Dermis blood vessel endothelial cell (primary cell): Measurements from ENCODE around the gene HNF1B. TPM values are rescaled to one million over a fixed set of nuclear protein-coding genes. Genes with fewer than 3 reads are reported as not detected.

ENCODE experiments used
- DNase-seq: peaks from one replicate; pipeline ENCODE4 v3.0.0; 2010
- total RNA-seq: library from RNA; depleted of rRNA; stranded (reverse); fragments of >200 nt; gene quantifications from 2 replicates; pipeline ENCODE4 v1.2.3, GENCODE V29; 2014

Gene HNF1B
- total RNA-seq, 1 donor from 2014 or later, result 0.34 TPM

GRCh38 chr17:37664214-37664613 lies 80.6 kb downstream of the HNF1B start:
- DNase-seq, result no peak

DNA sequence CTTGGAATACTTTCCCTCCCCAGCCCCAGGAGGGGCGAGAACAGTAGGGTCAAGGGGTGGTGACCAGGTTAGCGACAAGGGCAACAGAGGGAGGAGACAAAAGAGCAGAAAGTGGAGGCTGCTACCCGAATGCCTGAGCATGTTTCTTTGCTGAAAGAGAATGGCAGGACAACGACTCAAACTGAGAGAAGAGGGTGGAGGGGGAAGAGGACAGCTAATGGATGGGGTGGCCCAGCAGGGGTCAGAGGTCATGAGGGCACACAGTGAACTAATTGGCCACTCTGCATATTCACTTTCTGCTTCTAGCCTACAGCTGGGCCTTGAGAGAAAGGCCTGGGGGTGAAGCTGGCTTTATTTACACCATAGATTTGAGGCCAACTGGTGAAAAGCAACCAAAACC lies 82.5 kb downstream of the HNF1B start:
- DNase-seq, result no peak

GRCh38 chr17:37661400-37662014 lies 83.4 kb downstream of the HNF1B start:
- DNase-seq, result peak; percentile 16

DNA sequence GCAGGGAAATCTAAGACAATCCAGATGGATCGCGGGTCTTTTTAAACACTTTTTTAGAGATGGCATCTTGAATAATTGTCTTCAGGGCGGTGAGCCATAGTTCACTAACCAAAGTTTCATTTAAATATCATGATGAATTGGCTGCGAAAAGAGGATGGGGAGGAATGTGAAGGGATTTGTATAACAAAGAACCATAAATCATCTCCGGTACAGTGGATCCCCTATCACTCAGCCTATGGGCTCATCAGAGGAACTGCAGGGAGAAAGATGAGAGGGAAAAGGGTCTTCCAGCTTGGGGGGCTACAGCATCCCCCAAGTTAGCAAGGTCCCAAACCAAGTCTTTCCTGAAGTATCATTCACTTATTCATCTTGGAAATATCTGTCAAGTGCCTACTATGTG lies 84.9 kb downstream of the HNF1B start:
- DNase-seq, result no peak

- no peak for DNase-seq
Measured at GRCh38 chr17:37657202-37657601, 87.7 kb downstream of the HNF1B start.

- no peak for DNase-seq
Measured at GRCh38 chr17:37651849-37652248, 93.0 kb downstream of the HNF1B start.

GRCh38 chr17:37650419-37651003 lies 94.3 kb downstream of the HNF1B start:
- DNase-seq, result peak; percentile 70

GRCh38 chr17:37648555-37648954 lies 96.3 kb downstream of the HNF1B start:
- DNase-seq, result peak; percentile 94

GRCh38 chr17:37647856-37648255 lies 97.0 kb downstream of the HNF1B start:
- DNase-seq, result peak; percentile 4

- peak; percentile 78 for DNase-seq
Measured at GRCh38 chr17:37643869-37644268, 101.0 kb downstream of the HNF1B start.

DNA sequence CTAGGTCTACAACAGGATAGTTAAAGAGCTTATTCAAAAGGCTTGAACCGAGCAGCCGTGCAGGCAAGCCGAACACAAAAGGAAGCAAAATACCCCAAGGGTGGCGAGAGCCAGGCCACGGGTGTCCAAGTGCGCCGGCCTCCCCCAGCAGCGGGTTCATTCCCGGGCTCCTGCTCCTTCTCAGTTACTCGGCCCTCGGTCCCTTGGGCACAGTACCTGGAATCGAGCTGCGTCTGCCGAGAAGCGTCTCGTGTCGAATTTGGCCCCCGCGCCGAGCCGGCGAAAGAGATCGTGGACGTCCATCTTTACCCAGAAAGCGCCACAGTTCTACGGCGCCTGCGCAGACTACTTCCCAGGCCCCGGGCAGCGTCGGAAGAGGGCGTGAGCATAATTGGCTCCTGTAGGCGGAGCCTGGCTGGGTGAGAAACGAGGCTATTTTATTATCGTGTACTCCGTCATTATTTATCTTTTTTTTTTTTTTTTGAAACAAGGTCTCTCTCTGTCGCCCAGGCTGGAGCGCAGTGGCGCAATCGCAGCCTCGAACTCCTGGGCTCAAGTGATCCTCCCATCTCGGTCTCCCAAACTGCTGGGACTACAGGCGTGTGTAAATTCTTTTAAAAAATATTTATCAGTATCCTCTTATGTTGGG lies 101.6 kb downstream of the HNF1B start, which contains the start of gene DDX52:
DDX52 (minus strand) TSS at position 329 of the 649 bp plus-strand sequence; CDS start at position 303, 26 bp downstream.
- peak; percentile 97 for DNase-seq

GRCh38 chr17:37642681-37643080 lies 102.2 kb downstream of the HNF1B start:
- DNase-seq, result peak; percentile 45

DNA sequence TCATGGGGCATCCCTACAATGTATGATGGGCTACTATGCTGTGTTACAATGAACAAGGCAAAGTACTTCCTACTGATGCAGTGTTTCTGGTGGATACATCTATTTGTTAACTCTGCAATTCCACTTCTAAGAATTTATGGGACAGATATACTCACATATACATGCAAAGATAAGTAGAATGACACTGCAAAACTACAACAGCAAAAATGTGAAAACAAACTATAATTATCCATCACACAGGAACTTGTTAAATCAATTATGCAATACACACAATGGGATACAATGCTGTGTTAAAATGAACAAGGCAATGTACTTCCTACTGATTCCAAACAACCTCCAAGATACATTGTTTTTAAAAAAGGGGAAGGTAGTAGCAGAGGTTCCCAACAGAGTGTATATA lies 104.8 kb downstream of the HNF1B start:
- peak; percentile 5 for DNase-seq

DNA sequence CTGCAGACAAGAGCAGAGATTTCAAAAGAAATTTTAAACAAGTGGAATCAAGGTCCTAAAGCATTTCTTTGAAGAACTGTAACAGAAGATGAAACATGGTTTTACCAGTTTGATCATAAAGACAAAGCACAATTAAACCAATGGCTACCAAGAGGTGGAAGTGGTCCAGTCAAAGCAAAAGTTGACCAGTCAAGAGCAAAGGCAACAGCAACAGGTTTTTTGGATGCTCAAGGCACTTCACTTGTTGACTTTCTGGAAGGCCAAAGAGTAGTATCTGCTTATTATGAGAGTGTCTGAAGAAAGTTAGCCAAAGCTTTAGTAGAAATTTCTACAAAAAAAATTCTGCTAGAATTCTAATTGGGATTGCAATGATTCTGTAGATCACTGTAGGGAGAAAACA lies 106.9 kb downstream of the HNF1B start:
- DNase-seq, result no peak

Other genes with a start within 250 kb of the HNF1B start
- 16.8 and 23.7 TPM in 2 replicates for gene SYNRG, start 135.6 kb downstream of the HNF1B start, total RNA-seq
- gene DDX52, start 101.6 kb downstream of the HNF1B start, total RNA-seq, result 40.0 and 41.0 TPM in 2 replicates
- gene TBC1D3K, start 179.4 kb upstream of the HNF1B start, total RNA-seq, result not detected in 2 replicates
- gene TBC1D3L, start 244.0 kb upstream of the HNF1B start, total RNA-seq, result 1.9 and 4.9 TPM in 2 replicates